CD4-positive, alpha-beta memory T cell (primary cell): ENCODE data around the gene TAF11L13. TPM values are rescaled to one million over a fixed set of nuclear protein-coding genes. Genes with fewer than 3 reads are reported as not detected.
"Not testable (repeated sequence)": the region's sequence is repeated elsewhere in the genome, so short reads cannot be mapped to it uniquely, and the experiment has no call there.

Source experiments
- CTCF ChIA-PET: fragments of 350-600 bp; sonication (Branson Sonifier 250); formaldehyde crosslinking; loops from one replicate; lab custom pipeline; 2021; ENCODE audit warnings: inconsistent platforms; ENCODE audit not compliant: partially characterized antibody; lab: Charles Lee
- POLR2A ChIA-PET: fragments of 350-600 bp; sonication (Branson Sonifier 250); formaldehyde crosslinking; loops from one replicate; lab custom pipeline; 2021; ENCODE audit not compliant: partially characterized antibody; lab: Charles Lee
- DNase-seq, 5 donors: peaks; one replicate each; pipeline versions ENCODE4 v3.0.0 to v3.0.0-alpha.2; 2020 to 2022; ENCODE audit warnings: mixed read lengths in 1 of 5
- H3K27ac ChIP-seq: one replicate; pipeline ENCODE4 v1.7.0; 2013; ENCODE audit warnings: low read depth, low read length
- H3K27me3 ChIP-seq: 2 replicates; pipeline ENCODE4 v1.7.0; 2013; ENCODE audit warnings: mild to moderate bottlenecking, low read length, moderate library complexity; ENCODE audit not compliant: insufficient read depth
- H3K36me3 ChIP-seq: 2 replicates; pipeline ENCODE4 v1.7.0; 2013; ENCODE audit warnings: mild to moderate bottlenecking, low read length, moderate library complexity; ENCODE audit not compliant: insufficient read depth
- H3K4me1 ChIP-seq: 2 replicates; pipeline ENCODE4 v1.7.0; 2013; ENCODE audit warnings: mild to moderate bottlenecking, low read length, moderate library complexity; ENCODE audit not compliant: insufficient read depth
- H3K4me3 ChIP-seq, 2 donors: one replicate each; pipeline ENCODE4 v1.7.0; 2013; ENCODE audit warnings: low read length in 2 of 2, mild to moderate bottlenecking in 1 of 2
- H3K9me3 ChIP-seq, 2 donors: one replicate each; pipeline ENCODE4 v1.7.0; 2013; ENCODE audit warnings: low read length in 2 of 2, control low read depth in 1 of 2; ENCODE audit not compliant: control insufficient read depth in 1 of 2
- H3K27ac Mint-ChIP-seq, 7 donors: one replicate each; pipeline ENCODE4 v1.8.0; 2020 to 2021; ENCODE audit warnings: mixed read lengths in 7 of 7, mild to moderate bottlenecking in 6 of 7, inconsistent platforms in 3 of 7, moderate library complexity in 3 of 7
- H3K27me3 Mint-ChIP-seq, 2 donors: one replicate each; pipeline ENCODE4 v1.8.0; 2020 to 2021; ENCODE audit warnings: mixed read lengths in 2 of 2
- H3K36me3 Mint-ChIP-seq, 2 donors: one replicate each; pipeline ENCODE4 v1.8.0; 2020 to 2021; ENCODE audit warnings: mixed read lengths in 2 of 2, inconsistent platforms in 1 of 2, mild to moderate bottlenecking in 1 of 2
- H3K4me1 Mint-ChIP-seq, 4 donors: one replicate each; pipeline ENCODE4 v1.8.0; 2020 to 2021; ENCODE audit warnings: mixed read lengths in 4 of 4, mild to moderate bottlenecking in 1 of 4
- H3K4me3 Mint-ChIP-seq, 8 donors: one replicate each; pipeline ENCODE4 v1.8.0; 2020 to 2021; ENCODE audit warnings: mixed read lengths in 8 of 8, mild to moderate bottlenecking in 7 of 8, moderate library complexity in 6 of 8, inconsistent platforms in 3 of 8
- H3K9me3 Mint-ChIP-seq, 8 donors: one replicate each; pipeline ENCODE4 v1.8.0; 2020 to 2021; ENCODE audit warnings: mixed read lengths in 8 of 8, mild to moderate bottlenecking in 5 of 8, inconsistent platforms in 3 of 8, moderate library complexity in 1 of 8
- intact Hi-C: fragments of 100-400 bp; cut with micrococcal nuclease; formaldehyde crosslinking; loops from one replicate; pipeline ENCODE4 v1.15.1; 2023
- polyA plus RNA-seq, 2 donors: library from polyadenylated mRNA; unstranded; fragments of 300-500 nt; fragmentation: Illumina TruSeq; gene quantifications; one replicate each; pipeline ENCODE4 v1.2.3, GENCODE V29; 2021
- total RNA-seq, 2 experiments: library from RNA; stranded (reverse); gene quantifications; one replicate each; pipeline ENCODE4 v1.2.3, GENCODE V29; 2021

The TAF11L13 gene
- total and polyA plus RNA-seq, 4 experiments from 2014 or later, result not detected

GRCh38 chr5:17610092-17610491 lies 21.8 kb upstream of the TAF11L13 start, which contains the start of gene TAF11L12:
Gene TAF11L12, plus strand, starts transcription at chr5:17610392.
- POLR2A ChIA-PET, H3K4me1 Mint-ChIP-seq, H3K36me3 Mint-ChIP-seq, CTCF ChIA-PET, DNase-seq, H3K4me3 ChIP-seq, H3K36me3 ChIP-seq, H3K27me3 ChIP-seq, H3K4me3 Mint-ChIP-seq, H3K9me3 ChIP-seq, H3K27me3 Mint-ChIP-seq, H3K27ac ChIP-seq, intact Hi-C loops, H3K27ac Mint-ChIP-seq, H3K4me1 ChIP-seq: not testable (repeated sequence)
- H3K9me3 Mint-ChIP-seq, result peaks cover 0 to 11% (median 5%) of the 10 kb centered on the region in 8 donors

DNA sequence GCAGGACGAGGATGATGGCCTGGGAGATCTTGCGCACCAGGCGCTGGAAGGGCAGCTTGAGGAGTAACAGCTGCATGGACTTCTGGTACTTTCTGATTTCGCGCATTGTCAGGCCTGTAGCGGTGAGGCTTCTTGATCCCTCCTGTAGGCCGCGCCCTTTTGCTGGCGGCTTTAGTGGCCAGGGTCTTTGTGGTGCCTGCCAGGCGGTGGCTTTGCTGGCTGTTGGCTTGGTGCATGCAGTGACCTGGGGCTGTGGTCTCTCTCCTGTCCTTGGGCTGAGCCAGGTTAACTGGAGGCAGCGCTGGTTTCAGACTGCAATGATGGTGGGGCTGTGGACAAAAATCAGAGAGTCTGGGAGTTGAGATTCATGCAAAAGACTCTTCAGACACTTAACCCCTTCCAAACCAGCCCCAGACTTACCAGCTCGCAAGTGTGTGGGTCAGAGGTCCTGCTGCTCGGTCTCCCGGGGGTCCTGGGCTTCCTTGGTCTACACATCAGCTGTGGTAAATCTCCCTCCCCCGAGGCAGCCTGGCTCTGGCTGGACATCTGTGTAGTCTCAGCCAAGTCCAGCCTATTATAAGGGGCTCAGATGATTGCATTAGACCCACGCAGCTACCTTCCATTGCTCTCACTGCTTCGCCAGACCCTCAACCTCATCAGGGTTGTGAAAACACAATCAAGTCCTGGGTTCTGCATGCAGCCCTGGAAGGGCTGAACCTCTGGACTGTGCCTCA lies 16.8 kb upstream of the TAF11L13 start:
- H3K27me3 Mint-ChIP-seq, result no peaks in the 10 kb centered on the region
- Histone ChIP-seq H3K4me3 (no peak overlapping the region), H3K9me3 (peaks cover 0 to 3% of the 10 kb centered on the region in 2 donors), H3K27me3 (no peaks in the 10 kb centered on the region), H3K4me1 (no peaks in the 10 kb centered on the region), H3K36me3 (no peaks in the 10 kb centered on the region), H3K27ac (no peak overlapping the region)
- no peak overlapping the region for H3K4me3 Mint-ChIP-seq
- POLR2A ChIA-PET, result no interaction called here
- intact Hi-C loops, result no loop called here
- peaks cover 0 to 11% (median 3%) of the 10 kb centered on the region in 8 donors for H3K9me3 Mint-ChIP-seq
- H3K4me1 Mint-ChIP-seq, result no peaks in the 10 kb centered on the region
- CTCF ChIA-PET, result no interaction called here
- DNase-seq, result no peak
- no peaks in the 10 kb centered on the region for H3K36me3 Mint-ChIP-seq
- H3K27ac Mint-ChIP-seq, result no peak overlapping the region

- Mint-ChIP-seq H3K27me3 (no peaks in the 10 kb centered on the region), H3K4me1 (no peaks in the 10 kb centered on the region), H3K36me3 (no peaks in the 10 kb centered on the region), H3K27ac (no peak overlapping the region), H3K4me3 (no peak overlapping the region), H3K9me3 (peaks cover 0 to 12% (median 6%) of the 10 kb centered on the region in 8 donors)
- intact Hi-C loops, result no loop called here
- Histone ChIP-seq H3K27ac (no peak overlapping the region), H3K4me3 (no peak overlapping the region), H3K27me3 (no peaks in the 10 kb centered on the region), H3K36me3 (no peaks in the 10 kb centered on the region), H3K4me1 (no peaks in the 10 kb centered on the region), H3K9me3 (no peaks in the 10 kb centered on the region)
- CTCF ChIA-PET, result no interaction called here
- no peak for DNase-seq
- POLR2A ChIA-PET, result no interaction called here
These were observed 12.5 kb upstream of the TAF11L13 start for GRCh38 chr5:17619354-17619753.

- Mint-ChIP-seq H3K4me1 (no peaks in the 10 kb centered on the region), H3K4me3 (no peak overlapping the region), H3K27ac (no peak overlapping the region), H3K9me3 (peaks cover 0 to 14% (median 5%) of the 10 kb centered on the region in 8 donors), H3K27me3 (no peaks in the 10 kb centered on the region), H3K36me3 (no peaks in the 10 kb centered on the region)
- H3K4me1 ChIP-seq, result no peaks in the 10 kb centered on the region
- no peaks in the 10 kb centered on the region for H3K9me3 ChIP-seq
- ChIA-PET CTCF (no interaction called here), POLR2A (no interaction called here)
- no peaks in the 10 kb centered on the region for H3K27me3 ChIP-seq
- no peak overlapping the region for H3K27ac ChIP-seq
- intact Hi-C loops, result no loop called here
- no peaks in the 10 kb centered on the region for H3K36me3 ChIP-seq
- no peak overlapping the region for H3K4me3 ChIP-seq
- DNase-seq, result no peak
These were observed 11.3 kb upstream of the TAF11L13 start for GRCh38 chr5:17620627-17621026.

DNA sequence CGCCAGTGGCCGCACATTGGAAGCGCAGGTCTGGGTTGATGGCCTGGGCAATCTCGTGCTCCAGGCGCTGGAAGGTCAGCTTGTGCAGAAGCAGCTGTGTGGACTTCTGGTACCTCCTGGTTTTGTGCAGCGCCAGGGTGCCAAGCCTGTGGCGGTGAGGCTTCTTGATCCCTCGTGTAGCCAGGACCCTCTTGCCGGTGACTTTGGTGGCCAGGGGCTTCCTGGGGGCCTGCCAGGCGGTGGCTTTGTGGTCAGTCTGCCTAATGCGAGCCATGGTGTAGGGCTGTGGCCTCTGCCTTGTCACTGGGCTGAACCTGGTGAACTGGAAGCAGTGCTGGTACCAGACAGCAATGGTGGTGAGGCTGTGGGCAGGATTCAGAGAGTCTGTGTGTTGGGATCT lies 6.2 kb upstream of the TAF11L13 start:
- Histone ChIP-seq H3K36me3 (no peaks in the 10 kb centered on the region), H3K27ac (no peak overlapping the region), H3K4me1 (no peaks in the 10 kb centered on the region), H3K9me3 (no peaks in the 10 kb centered on the region), H3K4me3 (no peak overlapping the region), H3K27me3 (no peaks in the 10 kb centered on the region)
- DNase-seq, result no peak
- H3K27ac Mint-ChIP-seq, result no peak overlapping the region
- H3K4me3 Mint-ChIP-seq, result no peak overlapping the region
- H3K27me3 Mint-ChIP-seq, result no peaks in the 10 kb centered on the region
- POLR2A ChIA-PET, result no interaction called here
- intact Hi-C loops, result no loop called here
- no peaks in the 10 kb centered on the region for H3K4me1 Mint-ChIP-seq
- H3K36me3 Mint-ChIP-seq, result no peaks in the 10 kb centered on the region
- CTCF ChIA-PET, result no interaction called here
- peaks cover 0 to 13% (median 4%) of the 10 kb centered on the region in 8 donors for H3K9me3 Mint-ChIP-seq

GRCh38 chr5:17634160-17634559 lies 2.3 kb downstream of the TAF11L13 start, which contains the start of gene TAF11L14:
Gene TAF11L14, plus strand, starts transcription at chr5:17634460.
- no peaks in the 10 kb centered on the region for H3K27me3 Mint-ChIP-seq
- H3K27ac ChIP-seq, result no peak within 1 kb of the TSS
- no peaks in the 10 kb centered on the region for H3K4me1 ChIP-seq
- H3K4me1 Mint-ChIP-seq, result no peaks in the 10 kb centered on the region
- ChIA-PET POLR2A (no interaction called here), CTCF (no interaction called here)
- peaks cover 0 to 3% of the 10 kb centered on the region in 2 donors for H3K9me3 ChIP-seq
- no peaks in the 10 kb centered on the region for H3K36me3 Mint-ChIP-seq
- no peaks in the 10 kb centered on the region for H3K36me3 ChIP-seq
- no peak within 1 kb of the TSS for H3K4me3 Mint-ChIP-seq
- H3K9me3 Mint-ChIP-seq, result peaks cover 0 to 14% (median 6%) of the 10 kb centered on the region in 8 donors
- no peaks in the 10 kb centered on the region for H3K27me3 ChIP-seq
- intact Hi-C loops, result no loop called here
- no peak within 1 kb of the TSS for H3K27ac Mint-ChIP-seq
- DNase-seq, result no peak
- no peak within 1 kb of the TSS for H3K4me3 ChIP-seq

DNA sequence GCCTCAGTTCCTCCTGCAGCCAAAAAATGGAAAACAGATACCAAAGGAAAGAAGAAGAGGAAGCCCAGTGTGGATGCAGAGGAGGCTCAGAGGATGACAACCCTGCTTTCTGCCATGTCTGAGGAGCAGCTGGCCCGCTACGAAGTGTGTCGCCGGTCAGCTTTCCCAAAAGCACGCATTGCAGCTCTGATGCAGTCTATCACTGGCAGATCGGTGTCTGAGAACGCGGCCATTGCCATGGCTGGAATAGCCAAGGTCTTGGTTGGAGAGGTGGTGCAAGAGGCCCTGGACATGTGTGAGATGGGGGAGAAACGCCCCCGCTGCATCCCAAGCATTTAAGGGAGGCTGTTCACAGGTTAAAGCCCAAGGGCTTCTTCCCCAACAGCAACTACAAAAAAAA lies 17.3 kb downstream of the TAF11L13 start:
- H3K27me3 ChIP-seq, H3K36me3 ChIP-seq, intact Hi-C loops, DNase-seq, H3K36me3 Mint-ChIP-seq, H3K4me1 Mint-ChIP-seq, CTCF ChIA-PET, H3K4me3 ChIP-seq, H3K27ac ChIP-seq, H3K27me3 Mint-ChIP-seq, H3K9me3 ChIP-seq, POLR2A ChIA-PET, H3K4me1 ChIP-seq, H3K4me3 Mint-ChIP-seq, H3K27ac Mint-ChIP-seq: not testable (repeated sequence)
- peaks cover 2 to 19% (median 8%) of the 10 kb centered on the region in 8 donors for H3K9me3 Mint-ChIP-seq
